HG02763 (cell line): Measurements from ENCODE around the gene INO80C.

Experiments used
- ATAC-seq: cut with Tn5 transposase; IDR thresholded peaks from one replicate; pipeline ENCODE4 v1.9.1; 2021; ENCODE audit warnings: mild to moderate bottlenecking, moderate library complexity; ENCODE audit not compliant: unreplicated experiment

INO80C gene

DNA sequence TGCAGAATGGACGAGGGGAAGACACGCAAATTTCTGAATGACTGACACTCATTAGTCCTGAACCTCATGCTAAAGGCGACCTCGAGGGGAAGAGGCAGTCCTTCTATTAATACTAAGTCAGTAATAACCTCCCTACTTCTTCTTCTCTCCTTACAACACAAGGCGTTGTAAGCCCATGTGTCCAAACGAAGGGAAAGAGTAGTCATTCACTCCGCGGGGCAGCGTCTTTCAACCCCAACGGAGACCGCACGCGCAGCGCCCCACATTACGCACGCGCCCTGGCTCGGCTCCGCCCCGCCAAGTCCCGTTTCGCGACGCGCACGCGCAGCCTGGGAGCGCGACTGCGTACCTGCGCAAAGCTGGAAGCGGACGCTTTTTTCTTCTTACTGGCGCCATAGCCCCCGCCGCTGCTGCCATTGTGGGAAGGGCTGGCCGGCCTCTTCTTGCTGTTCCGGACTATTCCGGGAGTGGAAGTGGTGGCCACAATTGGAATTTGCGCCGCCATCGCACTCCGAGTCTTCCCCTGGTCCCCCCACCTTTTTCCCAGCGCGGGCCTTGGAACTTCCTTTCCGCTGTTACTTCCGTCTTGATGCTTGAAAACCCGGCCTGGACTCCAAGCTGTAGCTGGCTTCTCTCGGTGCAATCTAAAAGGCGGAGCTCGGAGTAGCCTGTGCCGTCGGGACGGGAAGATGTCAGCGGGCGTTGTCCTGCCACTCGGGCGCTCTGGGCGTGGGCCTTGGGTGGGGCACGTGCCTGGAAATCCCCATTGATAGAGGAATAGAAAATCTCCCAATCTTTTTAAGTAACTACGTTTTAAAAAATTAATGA lies at the start of gene INO80C:
Gene INO80C, minus strand, starts transcription at position 591 of the 828 bp plus-strand sequence. Its CDS starts 86 bp downstream, at position 505.
- peak; percentile 97 for ATAC-seq

DNA sequence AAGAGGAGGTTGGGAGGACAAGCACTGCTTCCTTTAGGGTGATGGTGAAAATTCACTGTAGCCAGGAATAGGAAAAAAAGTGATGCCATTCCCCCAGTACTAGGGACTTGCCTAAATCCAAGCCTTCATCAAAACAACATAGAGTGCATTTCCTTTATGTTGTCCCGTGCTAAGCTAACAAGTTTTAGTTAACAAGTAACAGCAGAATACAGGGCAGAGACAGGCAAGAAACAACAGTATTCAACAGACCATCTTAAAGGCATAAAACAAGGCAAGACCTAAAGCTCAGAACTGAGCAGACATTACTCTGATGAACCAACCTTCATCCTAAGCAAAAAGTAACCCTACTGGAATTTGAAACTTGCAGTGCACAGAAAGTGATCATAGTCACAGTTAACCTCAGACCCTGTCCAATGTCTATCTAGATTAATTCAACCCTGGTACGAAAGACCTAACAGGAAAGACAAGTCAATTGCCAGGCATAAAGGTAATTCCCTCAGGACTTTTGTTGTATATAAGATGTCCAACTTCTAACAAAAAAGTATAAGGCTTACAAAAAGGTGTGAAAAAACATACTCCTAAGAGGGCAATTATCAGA lies 49.3 kb upstream of the INO80C start:
- ATAC-seq, result no peak

DNA sequence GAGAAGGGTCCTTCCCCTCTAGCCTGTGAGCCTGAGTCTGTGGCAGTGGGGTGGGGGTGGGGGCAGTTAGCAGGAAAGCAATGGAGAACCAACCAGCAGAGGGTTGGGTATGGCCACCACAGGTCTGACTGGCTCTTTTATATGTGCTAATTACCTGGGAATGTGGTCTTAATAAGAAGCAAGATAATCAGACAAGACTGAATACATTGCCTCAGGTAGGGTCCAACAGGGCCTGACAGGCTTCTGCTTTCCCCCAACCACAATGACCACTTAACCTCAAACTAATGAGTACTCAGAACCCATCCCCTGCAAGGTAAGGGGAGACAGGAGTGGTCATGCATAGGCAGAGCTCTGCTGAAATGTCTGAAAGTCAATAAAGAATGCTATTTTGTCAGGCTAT lies 44.6 kb upstream of the INO80C start:
- no peak for ATAC-seq

DNA sequence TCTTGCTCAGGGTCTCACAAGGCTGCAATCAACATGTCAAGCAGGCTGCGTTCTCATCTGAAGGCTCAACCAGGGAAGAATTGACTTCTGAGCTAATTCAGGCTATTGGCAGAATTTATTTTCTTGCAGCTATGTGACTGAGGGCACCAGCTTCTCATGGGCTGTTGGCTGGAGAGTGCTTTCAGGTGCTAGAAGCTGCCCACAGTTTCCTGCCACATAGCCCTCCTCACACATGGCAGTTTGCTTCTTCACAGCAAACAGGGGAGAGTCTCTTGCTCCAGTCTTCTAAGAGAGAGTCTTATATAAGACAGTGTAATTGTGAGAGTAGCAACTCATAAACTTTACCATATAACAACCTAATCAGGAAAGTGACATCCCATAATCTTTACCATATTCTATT lies 37.5 kb upstream of the INO80C start:
- no peak for ATAC-seq

- ATAC-seq, result no peak
These were observed 36.2 kb upstream of the INO80C start for GRCh38 chr18:35533916-35534405.

- no peak for ATAC-seq
These were observed 31.1 kb upstream of the INO80C start for GRCh38 chr18:35528749-35529274.

GRCh38 chr18:35526495-35527059 lies 28.8 kb upstream of the INO80C start:
- ATAC-seq, result no peak

DNA sequence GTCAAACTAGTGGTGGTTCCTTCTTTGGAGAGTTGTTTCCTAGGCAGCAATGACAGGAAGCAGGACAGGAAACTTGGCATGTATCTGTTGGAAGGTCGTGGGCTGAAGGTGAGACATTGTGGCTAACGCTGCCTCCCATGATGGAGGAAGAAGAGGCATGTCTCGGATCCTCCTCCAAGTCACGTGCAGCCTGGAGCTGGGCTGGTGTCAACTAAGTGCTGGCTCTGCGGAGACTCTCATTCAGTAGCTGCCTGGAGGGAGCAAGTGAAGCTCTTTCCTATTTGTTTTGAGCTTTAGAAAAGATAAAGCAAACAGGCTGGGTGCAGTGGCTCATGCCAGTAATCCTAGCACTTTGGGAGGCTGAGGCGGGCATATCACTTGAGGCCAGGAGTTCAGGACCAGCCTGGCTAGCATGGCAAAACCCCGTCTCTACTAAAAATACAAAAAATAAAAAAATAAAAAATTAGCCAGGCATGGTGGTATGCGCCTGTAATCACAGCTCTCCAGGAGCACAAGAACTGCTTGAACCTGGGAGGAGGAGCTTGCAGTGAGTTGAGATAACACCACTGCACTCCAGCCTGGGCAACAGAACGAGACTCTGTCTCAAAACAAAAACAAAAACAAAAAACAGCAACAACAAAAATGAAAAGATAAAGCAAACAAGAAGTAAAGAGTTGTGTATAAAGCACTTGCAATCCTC lies 28.2 kb upstream of the INO80C start:
- no peak for ATAC-seq

DNA sequence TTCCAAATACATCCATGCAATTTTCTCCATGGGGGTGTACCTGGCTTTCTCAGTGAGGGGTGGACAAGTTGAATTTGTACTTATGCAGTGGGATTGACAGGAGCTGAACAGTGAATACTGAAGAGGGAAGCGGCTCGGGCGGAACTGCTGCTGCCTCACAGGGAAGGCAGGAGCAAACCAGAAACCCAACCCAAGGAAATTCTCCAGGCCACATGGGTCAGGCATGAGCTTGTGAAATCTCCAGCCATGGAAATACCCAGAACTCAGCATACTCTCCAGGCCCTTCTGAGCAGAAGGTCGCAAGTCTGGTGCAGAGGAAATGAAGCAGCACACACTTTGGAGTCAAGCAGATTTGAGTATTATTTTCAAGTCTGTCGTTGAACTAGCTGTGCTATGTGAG lies 26.5 kb upstream of the INO80C start:
- no peak for ATAC-seq

DNA sequence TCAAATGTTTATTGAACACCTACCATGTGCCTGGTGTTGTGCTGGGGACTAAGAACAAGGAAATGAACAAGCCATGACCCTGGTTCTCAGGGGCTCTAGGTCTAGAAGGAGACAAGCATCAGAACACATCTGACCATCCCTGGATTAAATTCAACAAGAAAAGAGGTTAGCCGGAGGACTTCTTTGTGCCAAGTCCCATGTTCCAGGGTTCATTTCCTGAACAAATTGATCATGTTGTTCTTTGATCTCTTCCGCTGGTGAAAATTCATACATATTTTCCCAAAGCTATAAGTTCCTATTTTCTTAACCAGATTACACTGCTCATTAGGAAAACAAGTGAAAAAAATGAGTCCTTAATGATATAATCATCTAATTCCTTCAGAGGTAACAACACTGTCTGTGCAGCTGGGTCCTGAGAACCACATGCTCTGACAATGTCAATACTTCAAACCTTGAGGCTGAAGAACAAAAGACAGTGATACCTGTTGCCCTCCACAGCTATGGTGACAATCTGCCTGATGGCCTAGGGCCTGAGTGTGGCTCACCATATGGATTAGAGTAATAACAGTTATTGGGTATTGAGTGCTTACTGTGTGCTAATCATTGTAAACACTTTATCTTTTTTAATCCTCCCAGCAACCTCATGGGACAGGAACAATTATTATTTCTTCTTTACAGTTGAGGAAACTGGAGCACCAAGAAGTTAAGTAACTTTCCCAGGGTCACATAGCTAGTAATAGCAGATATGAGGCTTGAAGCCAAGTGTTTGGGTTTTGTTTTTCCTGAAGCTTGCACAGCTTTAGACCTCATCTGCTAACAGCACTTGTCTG lies 24.6 kb upstream of the INO80C start:
- no peak for ATAC-seq

- no peak for ATAC-seq
These were observed 23.4 kb upstream of the INO80C start for GRCh38 chr18:35521133-35521532.

DNA sequence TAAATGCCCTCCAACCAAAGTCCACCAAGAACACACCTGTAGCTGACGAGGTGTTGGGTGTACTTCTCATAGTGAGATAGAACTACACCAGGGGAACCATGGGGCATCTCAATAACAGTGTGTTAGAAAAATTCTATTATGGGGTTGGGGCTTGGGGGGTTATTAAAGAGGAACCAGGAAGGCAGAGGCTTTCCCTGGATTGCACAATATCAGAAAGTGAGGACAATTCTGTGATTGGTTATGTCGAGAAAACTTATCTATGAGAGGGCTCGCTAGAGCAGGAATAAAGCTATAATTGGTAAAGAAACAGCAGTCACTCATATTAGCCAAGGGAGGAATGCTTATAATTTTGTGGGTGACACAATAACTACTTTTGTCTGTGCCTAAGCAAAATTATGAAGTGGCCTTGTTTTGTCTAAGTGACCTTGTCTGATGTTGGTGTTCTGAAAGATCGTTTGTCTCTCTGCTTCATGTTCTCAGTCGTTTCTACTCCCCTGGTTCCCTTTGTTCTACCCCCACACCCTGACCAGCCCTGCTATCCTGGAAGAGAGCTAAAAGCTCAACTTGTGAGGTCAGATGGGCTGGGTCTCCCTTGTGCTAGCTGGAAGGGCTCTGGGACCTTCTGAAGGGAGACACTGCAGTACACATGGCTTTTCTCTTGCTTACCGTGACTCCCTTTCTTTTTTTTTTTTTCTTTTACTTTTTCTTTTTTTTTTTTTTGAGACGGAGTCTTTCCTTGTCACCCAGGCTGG lies 21.6 kb upstream of the INO80C start:
- ATAC-seq, result no peak

DNA sequence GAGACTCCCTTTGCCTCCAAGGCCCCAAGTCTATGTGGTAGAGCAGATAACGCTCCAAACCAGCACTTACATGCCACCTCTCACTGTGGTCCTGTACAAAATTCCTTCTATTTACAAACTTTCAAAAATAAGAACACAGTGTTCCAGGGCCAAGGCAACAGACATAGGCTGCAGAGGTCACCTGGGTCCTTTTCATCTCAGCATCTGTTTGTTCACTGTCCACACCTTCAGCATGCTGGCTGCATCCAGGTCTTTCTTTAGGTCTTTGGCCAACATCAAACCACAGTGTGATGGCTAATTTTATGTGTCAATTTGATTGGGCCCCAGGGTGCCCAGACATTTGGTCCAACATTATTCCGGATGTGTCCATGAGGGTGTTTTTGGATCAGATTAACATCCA lies 20.0 kb upstream of the INO80C start:
- ATAC-seq, result no peak

- no peak for ATAC-seq
These were observed 19.0 kb upstream of the INO80C start for GRCh38 chr18:35516789-35517188.

DNA sequence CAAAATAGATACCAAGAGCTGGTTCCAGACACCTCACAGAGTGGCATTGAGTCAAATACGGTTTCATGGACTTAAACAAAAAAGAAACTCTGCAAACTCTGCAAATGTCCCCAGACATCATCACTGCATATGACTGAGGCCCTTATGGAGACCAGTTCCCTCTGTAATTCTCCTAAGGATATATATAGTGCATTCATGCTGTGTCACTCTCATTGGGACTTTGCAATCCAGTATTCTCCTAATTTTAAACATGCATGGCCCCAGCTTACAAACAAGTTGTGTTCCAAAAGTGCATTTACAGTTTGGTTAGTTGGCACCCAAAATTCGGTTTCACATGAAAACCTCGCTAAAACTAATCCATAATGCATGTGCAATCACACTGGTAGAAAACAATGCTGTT lies 18.6 kb upstream of the INO80C start:
- no peak for ATAC-seq

DNA sequence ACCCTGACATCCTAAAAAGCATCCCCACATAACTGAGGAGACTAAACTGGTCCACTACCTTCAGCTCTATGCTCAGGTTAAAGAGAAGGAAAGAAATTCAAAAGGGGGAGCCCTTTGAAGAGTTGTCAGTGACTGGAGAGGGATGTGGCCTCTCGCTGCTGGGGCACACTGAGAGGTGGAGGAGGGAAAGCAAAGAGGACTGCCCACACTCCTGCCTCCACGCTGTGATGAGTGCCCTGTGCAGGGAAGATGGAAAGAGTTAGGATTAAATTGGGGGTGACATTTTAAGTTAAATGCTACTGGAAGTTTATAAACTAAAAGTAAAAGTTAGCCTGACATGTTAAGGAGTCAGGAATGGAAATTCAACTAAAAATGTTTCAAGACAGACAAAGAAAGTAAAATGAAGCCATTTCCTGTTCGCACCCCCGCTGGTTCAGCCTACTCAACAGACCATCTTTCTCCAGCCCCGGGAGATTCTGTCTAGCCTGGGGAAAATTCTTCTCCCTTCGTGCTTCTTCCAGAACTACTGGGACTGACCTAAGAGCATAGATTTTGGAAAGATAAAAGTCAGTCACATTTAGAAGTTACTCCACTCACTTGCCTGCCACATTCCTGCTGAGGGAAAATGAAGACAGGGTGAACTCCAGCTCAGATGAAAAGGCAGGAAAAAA lies 17.8 kb upstream of the INO80C start:
- no peak for ATAC-seq

GRCh38 chr18:35514752-35515459 lies 17.1 kb upstream of the INO80C start:
- no peak for ATAC-seq

DNA sequence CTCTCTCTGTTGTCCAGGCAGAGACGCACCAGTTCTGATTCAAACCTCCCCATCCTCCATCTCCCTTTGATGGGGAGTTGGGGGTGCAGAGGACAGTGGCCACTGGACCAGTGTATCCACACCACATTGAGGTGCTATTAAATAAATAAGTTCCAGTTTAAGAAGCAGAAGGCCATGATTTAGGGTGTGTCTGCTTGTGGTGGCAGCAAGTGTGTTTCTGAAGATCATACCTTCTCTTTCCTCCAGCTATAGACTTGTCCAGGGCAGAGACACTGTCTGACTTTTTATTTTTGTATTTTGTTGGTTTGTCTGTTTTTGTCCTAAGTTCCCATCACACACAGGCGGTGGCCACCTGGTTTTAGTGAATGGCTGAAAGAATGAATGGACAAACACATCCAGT lies 16.5 kb upstream of the INO80C start:
- ATAC-seq, result no peak
